Naive thymus-derived CD4-positive, alpha-beta T cell (primary cell): ENCODE results near the gene PEF1. TPM values are rescaled to one million over a fixed set of nuclear protein-coding genes. Genes with fewer than 3 reads are reported as not detected.

Experiments used
- ATAC-seq: fragments of 150-1000 bp; cut with Tn5 transposase; 2 replicates; pipeline ENCODE4 v1.10.0; 2021; ENCODE audit warnings: mild to moderate bottlenecking, moderate library complexity
- CTCF ChIA-PET: fragments of 350-600 bp; sonication (Branson Sonifier 250); formaldehyde crosslinking; loops from one replicate; lab custom pipeline; 2021; ENCODE audit warnings: antibody characterized with exemption; lab: Charles Lee
- POLR2A ChIA-PET: fragments of 350-600 bp; sonication (Branson Sonifier 250); formaldehyde crosslinking; loops from one replicate; lab custom pipeline; 2021; ENCODE audit warnings: antibody characterized with exemption, inconsistent platforms; lab: Charles Lee
- DNase-seq, 9 donors: peaks; one replicate each; pipeline versions ENCODE4 v3.0.0 to v3.0.0-alpha.2; 2020 to 2022; ENCODE audit warnings: mixed read lengths in 1 of 9
- H3K27ac ChIP-seq: one replicate; pipeline ENCODE4 v1.7.0; 2013; ENCODE audit warnings: mild to moderate bottlenecking, low read depth, low read length, moderate library complexity
- H3K27me3 ChIP-seq, 2 donors: one replicate each; pipeline ENCODE4 v1.7.0; 2013; ENCODE audit warnings: low read length in 2 of 2, mild to moderate bottlenecking in 2 of 2, moderate library complexity in 2 of 2; ENCODE audit not compliant: control insufficient read depth in 2 of 2, insufficient read depth in 2 of 2
- H3K36me3 ChIP-seq, 3 experiments: 1 replicate in 2 of 3; 2 replicates in 1 of 3; pipeline ENCODE4 v1.7.0; 2013; ENCODE audit warnings: low read length in 3 of 3, mild to moderate bottlenecking in 3 of 3, moderate library complexity in 1 of 3; ENCODE audit not compliant: insufficient read depth in 3 of 3, control insufficient read depth in 2 of 3
- H3K4me1 ChIP-seq, 2 donors: one replicate each; pipeline ENCODE4 v1.7.0; 2013; ENCODE audit warnings: low read length in 2 of 2, mild to moderate bottlenecking in 2 of 2, moderate library complexity in 1 of 2; ENCODE audit not compliant: control insufficient read depth in 2 of 2, insufficient read depth in 2 of 2
- H3K4me3 ChIP-seq: 2 replicates; pipeline ENCODE4 v1.7.0; 2013; ENCODE audit warnings: mild to moderate bottlenecking, low read length
- H3K9me3 ChIP-seq, 3 experiments: 1 replicate in 2 of 3; 2 replicates in 1 of 3; pipeline ENCODE4 v1.7.0; 2013; ENCODE audit warnings: low read length in 3 of 3; ENCODE audit not compliant: control insufficient read depth in 2 of 3
- H3K27ac Mint-ChIP-seq, 9 donors: one replicate each; pipeline ENCODE4 v1.8.0; 2020 to 2022; ENCODE audit warnings: mixed read lengths in 9 of 9, mild to moderate bottlenecking in 8 of 9, moderate library complexity in 5 of 9, inconsistent platforms in 2 of 9
- H3K27me3 Mint-ChIP-seq, 5 donors: one replicate each; pipeline ENCODE4 v1.8.0; 2021 to 2022; ENCODE audit warnings: mixed read lengths in 5 of 5, mild to moderate bottlenecking in 1 of 5
- H3K36me3 Mint-ChIP-seq, 5 donors: one replicate each; pipeline ENCODE4 v1.8.0; 2020 to 2022; ENCODE audit warnings: mixed read lengths in 5 of 5, mild to moderate bottlenecking in 3 of 5, inconsistent platforms in 1 of 5
- H3K4me1 Mint-ChIP-seq, 7 donors: one replicate each; pipeline ENCODE4 v1.8.0; 2020 to 2022; ENCODE audit warnings: mixed read lengths in 7 of 7, mild to moderate bottlenecking in 3 of 7, inconsistent platforms in 1 of 7
- H3K4me3 Mint-ChIP-seq, 10 donors: one replicate each; pipeline ENCODE4 v1.8.0; 2020 to 2022; ENCODE audit warnings: mild to moderate bottlenecking in 10 of 10, mixed read lengths in 10 of 10, moderate library complexity in 6 of 10, inconsistent platforms in 2 of 10
- H3K9me3 Mint-ChIP-seq, 11 donors: one replicate each; pipeline ENCODE4 v1.8.0; 2020 to 2022; ENCODE audit warnings: mixed read lengths in 11 of 11, mild to moderate bottlenecking in 4 of 11, inconsistent platforms in 1 of 11, moderate library complexity in 1 of 11
- intact Hi-C, 2 donors: fragments of 100-400 bp; cut with micrococcal nuclease; formaldehyde crosslinking; loops; one replicate each; pipeline ENCODE4 v1.15.1; 2023
- polyA plus RNA-seq, 2 donors: library from polyadenylated mRNA; unstranded; fragments of 300-500 nt; fragmentation: Illumina TruSeq; gene quantifications; one replicate each; pipeline ENCODE4 v1.2.3, GENCODE V29; 2021
- total RNA-seq, 6 experiments: library from RNA in 5 of 6; stranded (reverse) in 5 of 6; gene quantifications; 1 replicate in 5 of 6; 2 replicates in 1 of 6; pipeline ENCODE4 v1.2.3 and lab custom pipeline; 2021 to 2026

Gene PEF1
- total and polyA plus RNA-seq, 7 experiments from 2014 or later: 37.7 to 87.7 (median 45.5) TPM

DNA sequence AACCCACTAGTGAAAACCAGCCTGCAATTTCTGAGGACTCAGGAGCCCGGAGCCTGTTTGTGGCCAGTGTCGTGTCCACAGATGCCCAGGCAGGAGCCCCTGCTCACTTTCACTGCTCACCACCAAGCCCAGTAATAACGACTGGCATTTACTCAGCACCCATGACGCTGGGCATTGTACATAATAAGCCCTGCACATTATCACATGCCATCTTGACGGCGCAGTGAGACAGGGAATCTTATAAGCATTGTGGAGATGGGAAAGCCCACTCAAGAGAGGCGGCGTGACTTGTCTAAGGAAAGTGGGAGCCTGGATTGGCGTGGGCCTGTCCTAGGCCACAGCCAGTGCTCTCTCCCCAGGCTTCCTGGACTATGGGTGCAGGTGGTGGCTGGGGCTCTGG, 28.8 kb upstream of the PEF1 start:
- Mint-ChIP-seq H3K9me3 (no peaks in the 10 kb centered on the region), H3K27me3 (peaks cover 7 to 28% (median 16%) of the 10 kb centered on the region in 5 donors), H3K4me1 (peaks cover 6 to 17% (median 13%) of the 10 kb centered on the region in 7 donors), H3K27ac (no peak overlapping the region), H3K36me3 (no peaks in the 10 kb centered on the region), H3K4me3 (no peak overlapping the region)
- DNase-seq (no peak), ATAC-seq (no peak)
- Histone ChIP-seq H3K36me3 (no peaks in the 10 kb centered on the region), H3K27ac (no peak overlapping the region), H3K4me1 (peaks cover 2 to 4% of the 10 kb centered on the region in 2 donors), H3K9me3 (no peaks in the 10 kb centered on the region), H3K4me3 (no peak overlapping the region), H3K27me3 (peaks cover 0 to 4% of the 10 kb centered on the region in 2 donors)
- ChIA-PET POLR2A (no interaction called here), CTCF (interaction anchor here (0.6 kb wide), 1 partner anchor 242 kb away, joined by 3 read pairs; no protein-coding TSS in a partner anchor)
- intact Hi-C loops: no loop called here

DNA sequence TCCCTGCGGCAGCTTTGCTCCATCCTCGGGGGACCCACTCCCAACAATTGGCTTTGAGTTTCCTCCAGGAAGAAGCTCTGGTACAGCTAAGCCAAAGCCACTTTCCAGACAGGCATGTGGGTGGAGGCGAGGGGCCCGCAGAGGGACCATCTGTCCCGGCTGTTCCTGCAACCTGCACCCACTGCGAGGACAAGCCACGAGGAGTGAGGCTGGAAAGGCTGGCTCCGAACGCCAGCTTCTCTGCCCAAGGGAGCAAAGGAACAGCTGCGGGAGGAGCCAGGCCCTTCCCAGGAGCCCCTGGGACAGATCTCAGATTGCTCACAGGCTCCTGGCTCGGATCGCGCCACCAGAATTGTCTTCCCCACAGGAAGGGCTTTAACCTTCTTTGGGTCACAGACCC, 28.3 kb upstream of the PEF1 start:
- no peaks in the 10 kb centered on the region for H3K36me3 ChIP-seq
- H3K27me3 ChIP-seq: peaks cover 0 to 4% of the 10 kb centered on the region in 2 donors
- H3K27ac ChIP-seq: no peak overlapping the region
- peaks cover 2 to 4% of the 10 kb centered on the region in 2 donors for H3K4me1 ChIP-seq
- POLR2A ChIA-PET: no interaction called here
- CTCF ChIA-PET: interaction anchor here (0.6 kb wide), 1 partner anchor 242 kb away, joined by 3 read pairs; no protein-coding TSS in a partner anchor
- DNase-seq: no peak
- intact Hi-C loops: no loop called here
- no peaks in the 10 kb centered on the region for H3K9me3 Mint-ChIP-seq
- no peak overlapping the region for H3K4me3 ChIP-seq
- no peak for ATAC-seq
- no peaks in the 10 kb centered on the region for H3K36me3 Mint-ChIP-seq
- peaks cover 6 to 17% (median 13%) of the 10 kb centered on the region in 7 donors for H3K4me1 Mint-ChIP-seq
- no peaks in the 10 kb centered on the region for H3K9me3 ChIP-seq
- H3K27ac Mint-ChIP-seq: no peak overlapping the region
- peaks cover 7 to 28% (median 16%) of the 10 kb centered on the region in 5 donors for H3K27me3 Mint-ChIP-seq
- no peak overlapping the region for H3K4me3 Mint-ChIP-seq

DNA sequence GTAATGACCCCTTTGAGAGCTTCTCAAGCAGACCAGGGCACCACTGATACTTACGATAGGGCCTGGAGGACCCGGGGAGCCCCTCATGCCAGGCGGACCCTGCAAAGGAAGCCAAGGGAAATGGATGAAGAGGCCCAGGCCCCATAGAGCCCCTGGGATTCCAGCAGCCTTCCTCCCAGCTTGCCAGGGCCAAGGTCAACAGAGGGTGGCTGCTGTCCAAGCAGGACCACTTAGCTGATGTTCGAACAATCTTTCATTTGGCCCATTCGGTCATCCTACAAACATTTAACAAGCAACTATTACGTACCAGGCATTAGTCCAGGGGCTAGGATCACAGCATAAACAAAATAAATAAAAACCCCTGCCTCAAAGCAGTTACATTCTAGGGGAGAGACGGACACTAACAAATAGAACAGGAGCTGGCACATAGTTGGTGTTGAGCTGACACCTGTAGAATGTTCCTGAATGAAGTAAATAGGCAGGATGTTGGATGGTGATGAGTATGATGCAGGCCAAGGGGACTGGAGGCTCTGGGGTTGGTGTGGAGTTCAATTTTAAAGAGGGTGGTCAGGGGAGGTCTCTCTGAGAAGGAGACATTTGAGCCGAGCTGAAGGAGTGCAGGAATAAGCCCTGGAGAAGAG, 27.0 kb upstream of the PEF1 start:
- Histone ChIP-seq H3K4me3 (no peak overlapping the region), H3K27me3 (peaks cover 0 to 4% of the 10 kb centered on the region in 2 donors), H3K9me3 (no peaks in the 10 kb centered on the region), H3K27ac (no peak overlapping the region), H3K36me3 (no peaks in the 10 kb centered on the region), H3K4me1 (peaks cover 2 to 4% of the 10 kb centered on the region in 2 donors)
- Mint-ChIP-seq H3K27ac (peak overlapping the region in 1 of 9 donors; percentile 26), H3K27me3 (peaks cover 7 to 27% (median 16%) of the 10 kb centered on the region in 5 donors), H3K9me3 (no peaks in the 10 kb centered on the region), H3K4me3 (no peak overlapping the region), H3K4me1 (peaks cover 6 to 17% (median 13%) of the 10 kb centered on the region in 7 donors), H3K36me3 (no peaks in the 10 kb centered on the region)
- intact Hi-C loops: no loop called here
- ATAC-seq: no peak
- DNase-seq: no peak
- POLR2A ChIA-PET: no interaction called here
- CTCF ChIA-PET: no interaction called here

DNA sequence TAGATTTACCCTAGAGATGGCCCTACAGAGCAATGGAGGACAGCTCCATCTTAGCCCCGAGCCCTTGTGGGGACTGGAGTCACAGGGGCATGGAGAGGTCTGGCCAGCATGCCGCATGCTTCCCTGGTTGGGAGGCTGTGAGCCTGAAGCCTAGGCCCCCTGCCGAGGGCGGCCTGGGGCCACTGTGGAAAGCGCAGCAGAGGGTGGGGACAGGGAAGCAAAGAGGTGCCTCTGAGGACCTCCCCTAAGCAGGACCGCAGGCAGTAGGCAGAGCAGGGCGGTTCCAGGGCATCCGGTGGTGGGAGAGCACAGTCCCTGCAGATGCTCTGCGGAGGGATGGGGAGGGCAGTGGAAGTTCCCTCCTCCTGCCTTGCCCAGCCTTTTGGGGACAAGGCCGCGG, 26.5 kb upstream of the PEF1 start:
- peaks cover 6 to 17% (median 13%) of the 10 kb centered on the region in 7 donors for H3K4me1 Mint-ChIP-seq
- CTCF ChIA-PET: no interaction called here

DNA sequence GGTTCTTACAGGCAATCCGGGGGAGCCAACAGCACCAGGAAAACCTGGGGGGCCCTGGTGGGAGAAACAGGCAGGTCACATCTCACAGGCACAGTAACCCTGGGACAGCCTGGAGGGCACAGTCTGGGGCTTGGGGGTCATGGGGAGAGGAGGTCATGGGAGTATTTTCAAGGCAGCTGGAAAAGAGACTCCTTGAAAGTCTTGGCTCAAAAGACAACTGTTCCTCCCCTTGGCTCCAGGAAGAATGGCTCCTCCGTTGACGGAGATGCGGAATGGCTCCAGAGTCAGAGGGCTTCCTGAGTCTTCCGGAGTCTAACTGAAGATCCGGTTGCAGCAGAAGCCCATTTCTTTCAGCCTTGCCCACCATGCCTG, 25.9 kb upstream of the PEF1 start:
- ChIA-PET POLR2A (no interaction called here), CTCF (interaction anchor here (0.6 to 1.0 kb wide), 3 partner anchors 46 to 395 kb away, joined by 3 to 6 read pairs (median 3); no protein-coding TSS in a partner anchor)
- Mint-ChIP-seq H3K27me3 (peaks cover 7 to 28% (median 16%) of the 10 kb centered on the region in 5 donors), H3K9me3 (no peaks in the 10 kb centered on the region), H3K36me3 (no peaks in the 10 kb centered on the region), H3K4me1 (peaks cover 6 to 17% (median 13%) of the 10 kb centered on the region in 7 donors), H3K27ac (peak overlapping the region in 1 of 9 donors; percentile 32), H3K4me3 (peak overlapping the region in 7 of 10 donors; percentile 1 to 84 (median 77))
- no peak overlapping the region for H3K27ac ChIP-seq
- DNase-seq: no peak
- peaks cover 2 to 4% of the 10 kb centered on the region in 2 donors for H3K4me1 ChIP-seq
- no peak for ATAC-seq
- H3K36me3 ChIP-seq: no peaks in the 10 kb centered on the region
- intact Hi-C loops: no loop called here
- H3K27me3 ChIP-seq: peaks cover 0 to 4% of the 10 kb centered on the region in 2 donors
- H3K4me3 ChIP-seq: peak overlapping the region; percentile 18
- no peaks in the 10 kb centered on the region for H3K9me3 ChIP-seq

More for the DNA sequence above, 26.5 kb upstream of the PEF1 start:
- no peak overlapping the region for H3K27ac Mint-ChIP-seq
- H3K4me1 ChIP-seq: peaks cover 2 to 4% of the 10 kb centered on the region in 2 donors
- H3K9me3 Mint-ChIP-seq: no peaks in the 10 kb centered on the region
- ATAC-seq (no peak), DNase-seq (no peak)
- no peaks in the 10 kb centered on the region for H3K36me3 ChIP-seq
- intact Hi-C loops: no loop called here
- peaks cover 0 to 4% of the 10 kb centered on the region in 2 donors for H3K27me3 ChIP-seq
- H3K9me3 ChIP-seq: no peaks in the 10 kb centered on the region
- no peak overlapping the region for H3K4me3 ChIP-seq
- H3K27ac ChIP-seq: no peak overlapping the region
- POLR2A ChIA-PET: no interaction called here
- H3K36me3 Mint-ChIP-seq: no peaks in the 10 kb centered on the region
- peaks cover 7 to 28% (median 16%) of the 10 kb centered on the region in 5 donors for H3K27me3 Mint-ChIP-seq
- peak overlapping the region in 5 of 10 donors; percentile 3 to 84 (median 60) for H3K4me3 Mint-ChIP-seq

DNA sequence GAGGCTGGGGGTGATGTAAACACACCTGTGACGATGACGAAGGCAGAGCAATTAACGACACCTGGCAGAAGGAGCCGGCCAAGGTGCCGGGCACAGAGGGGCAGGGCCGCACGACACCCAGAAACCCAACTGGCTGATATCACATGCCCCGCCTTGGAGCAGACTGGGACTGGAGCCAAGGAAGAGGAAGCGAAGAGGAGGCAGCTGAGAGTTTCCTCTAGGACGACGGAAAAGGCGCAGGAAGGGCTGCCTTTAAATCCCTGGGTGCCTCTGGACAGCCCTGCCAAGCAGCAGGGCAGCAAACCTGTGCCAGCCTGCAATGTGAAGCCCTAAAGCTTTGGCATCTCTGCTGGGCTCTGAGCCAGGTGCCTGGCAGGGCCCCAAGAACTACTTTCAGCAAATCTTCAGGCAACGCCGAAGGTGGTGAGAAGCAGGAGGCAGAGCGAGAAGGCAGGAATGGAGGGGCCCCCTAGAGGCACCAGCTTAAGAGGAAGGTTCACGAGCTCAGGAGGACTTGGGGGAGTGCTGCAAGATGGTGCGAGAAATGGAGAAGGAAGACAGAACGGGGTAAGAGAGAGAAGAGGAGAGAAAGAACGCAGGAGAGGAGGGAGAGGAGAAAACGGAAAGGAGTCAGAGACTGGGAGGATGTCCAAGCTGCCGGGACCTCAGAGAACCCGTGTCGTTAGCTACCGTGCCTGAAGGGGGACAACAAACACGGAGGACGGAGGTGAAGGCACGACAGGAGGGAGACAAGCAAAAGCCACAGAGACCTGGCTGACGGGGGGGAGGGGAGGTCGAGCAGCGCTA, 25.3 kb upstream of the PEF1 start:
- DNase-seq: peak in 7 of 9 donors; percentile 40 to 54 (median 50)
- intact Hi-C loops: no loop called here
- peak overlapping the region; percentile 18 for H3K4me3 ChIP-seq
- H3K4me1 ChIP-seq: peaks cover 2 to 4% of the 10 kb centered on the region in 2 donors
- POLR2A ChIA-PET: interaction anchor here (0.6 kb wide), 1 partner anchor 475 kb away, joined by 4 read pairs; no protein-coding TSS in a partner anchor
- H3K27me3 ChIP-seq: peaks cover 0 to 4% of the 10 kb centered on the region in 2 donors
- H3K9me3 ChIP-seq: no peaks in the 10 kb centered on the region
- H3K36me3 ChIP-seq: no peaks in the 10 kb centered on the region
- peak; percentile 78 for ATAC-seq
- peaks cover 7 to 28% (median 16%) of the 10 kb centered on the region in 5 donors for H3K27me3 Mint-ChIP-seq
- peak overlapping the region in 2 of 9 donors; percentile 43 to 71 for H3K27ac Mint-ChIP-seq
- H3K4me1 Mint-ChIP-seq: peaks cover 6 to 17% (median 13%) of the 10 kb centered on the region in 7 donors
- H3K9me3 Mint-ChIP-seq: no peaks in the 10 kb centered on the region
- no peaks in the 10 kb centered on the region for H3K36me3 Mint-ChIP-seq
- H3K4me3 Mint-ChIP-seq: peak overlapping the region; percentile 13 to 86 (median 76)
- no peak overlapping the region for H3K27ac ChIP-seq
- CTCF ChIA-PET: interaction anchor here (0.6 to 1.0 kb wide), 3 partner anchors 47 to 396 kb away, joined by 3 to 6 read pairs (median 3); no protein-coding TSS in a partner anchor
